Activated CD8-positive, alpha-beta memory T cell treated with anti-CD3 and anti-CD28 coated beads, Interleukin-2, amount 50 U/mL, for 1 hour (primary cell): ENCODE results near the gene PTF1A.

ENCODE experiments used
- DNase-seq: peaks from one replicate; pipeline ENCODE4 v3.0.0-alpha.2; 2020; ENCODE audit errors: extremely low read depth

Gene PTF1A

GRCh38 chr10:23191764-23192711 lies at the start of gene PTF1A:
Gene PTF1A, plus strand, starts transcription at chr10:23192312. Its CDS starts 219 bp downstream, at chr10:23192531.
- DNase-seq = no peak

- no peak for DNase-seq
Observed at GRCh38 chr10:23146258-23146657, 45.9 kb upstream of the PTF1A start.

DNA sequence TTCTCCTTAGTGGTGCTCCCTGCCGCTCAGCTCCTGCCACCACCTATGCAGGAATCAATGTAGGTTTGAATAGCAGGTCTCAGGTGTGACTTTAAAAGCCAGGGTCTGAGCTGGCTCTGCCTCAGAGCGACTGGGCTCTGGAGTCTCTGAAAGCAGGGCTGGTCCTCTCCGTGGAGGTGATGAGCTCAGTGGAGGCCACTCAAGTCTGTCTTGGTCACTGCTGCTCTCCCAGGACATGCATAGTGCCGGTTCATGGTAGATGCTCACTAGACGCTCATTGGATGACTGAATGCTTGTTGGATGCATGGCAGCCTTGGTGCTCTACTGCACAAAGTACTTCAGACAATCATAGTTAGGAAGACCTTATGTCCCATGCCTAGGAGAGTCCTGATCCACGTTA lies 45.1 kb upstream of the PTF1A start:
- DNase-seq = no peak

DNA sequence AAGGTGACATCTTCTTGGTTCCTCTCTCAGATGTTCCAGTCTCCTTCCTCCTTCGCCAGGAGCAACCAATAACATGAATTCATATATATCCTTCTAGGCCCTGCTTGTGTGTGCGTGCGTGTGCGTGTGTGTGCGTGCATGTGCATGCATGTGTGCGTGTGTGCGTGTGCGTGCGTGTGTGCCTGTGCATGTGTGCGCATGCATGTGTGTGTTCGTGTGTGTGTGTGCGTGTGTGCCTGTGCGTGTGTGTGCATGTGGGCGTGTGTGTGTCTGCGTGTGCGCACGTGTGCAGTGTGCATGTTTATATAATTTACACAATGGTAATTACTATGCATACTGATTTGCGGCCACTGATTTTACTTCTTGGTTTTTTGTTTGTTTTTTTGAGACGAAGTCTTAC lies 43.9 kb upstream of the PTF1A start:
- no peak for DNase-seq

DNA sequence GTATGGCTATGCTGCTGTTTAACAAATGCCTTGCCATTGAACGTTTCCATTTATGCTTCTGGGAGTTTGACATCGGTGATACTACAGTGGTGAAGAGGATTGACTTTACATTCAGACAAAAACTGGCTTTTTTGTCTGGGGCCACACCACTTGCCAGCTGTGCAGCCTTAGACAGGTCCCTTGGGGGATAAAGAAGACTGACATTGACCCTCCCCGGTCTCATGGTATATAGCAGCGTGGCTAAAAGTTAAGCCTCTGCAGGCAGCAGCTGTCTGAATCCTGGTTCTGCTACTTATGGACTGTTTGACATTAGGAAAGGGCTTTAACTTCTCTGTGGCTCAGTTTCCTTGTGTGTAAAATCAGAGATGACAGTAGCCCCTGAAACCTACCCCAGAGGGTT lies 42.0 kb upstream of the PTF1A start:
- DNase-seq = no peak

DNA sequence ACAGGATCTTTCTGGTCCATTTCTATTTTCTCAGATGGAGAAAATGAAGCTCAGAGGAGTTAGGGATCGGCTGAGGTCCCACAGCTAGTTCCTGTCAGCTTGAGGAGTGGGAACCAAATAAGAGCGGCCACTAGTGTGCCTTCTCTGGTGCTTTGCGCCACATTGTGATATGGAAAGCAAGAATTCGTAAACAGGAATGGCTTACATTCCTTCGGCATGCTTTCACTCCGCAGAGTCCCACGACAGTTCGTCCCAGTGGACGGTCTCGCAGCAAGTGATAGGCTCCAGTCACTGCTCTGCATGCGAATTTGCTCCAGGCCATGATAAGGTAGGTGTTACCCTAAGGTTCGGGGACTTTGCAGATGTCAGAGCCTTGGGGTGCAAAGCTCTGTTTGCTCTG lies 41.5 kb upstream of the PTF1A start:
- no peak for DNase-seq

DNA sequence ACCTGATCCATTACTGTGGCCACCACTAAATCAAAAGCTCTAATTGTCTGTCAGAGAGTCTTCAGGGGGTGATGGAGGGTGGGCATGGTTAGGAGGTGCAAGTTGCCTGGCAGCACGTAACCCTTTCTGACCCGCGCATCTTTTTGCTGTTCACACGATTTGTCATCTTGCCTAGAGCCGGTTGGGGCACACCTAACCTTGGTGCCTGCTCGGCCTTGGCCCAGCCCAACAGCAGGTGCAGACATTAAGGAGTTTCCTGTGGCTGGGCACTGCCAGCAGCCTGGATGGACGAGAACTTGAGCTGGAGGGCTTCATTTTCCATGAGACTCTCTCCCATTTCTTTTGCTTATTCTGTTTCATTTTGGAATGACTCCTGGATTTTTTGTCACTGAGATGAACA lies 41.0 kb upstream of the PTF1A start:
- no peak for DNase-seq

DNA sequence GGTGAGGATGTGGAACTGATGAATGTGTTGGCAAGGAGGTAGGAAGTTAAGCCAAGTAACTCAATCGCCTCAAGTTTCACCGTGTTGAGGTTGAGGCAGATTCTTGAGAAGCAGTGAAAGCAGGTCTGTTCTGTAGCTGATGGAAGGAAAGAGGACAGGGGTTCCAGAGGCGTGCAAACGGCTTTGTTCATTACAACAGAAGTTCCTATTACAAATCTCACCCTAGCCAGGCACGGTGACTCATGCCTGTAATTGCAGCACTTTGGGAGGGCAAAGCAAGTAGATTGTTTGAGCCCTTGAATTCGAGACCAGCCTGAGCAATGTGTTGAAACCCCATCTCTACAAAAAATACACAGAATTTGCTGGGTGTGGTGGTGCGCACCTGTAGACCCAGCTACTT lies 36.9 kb upstream of the PTF1A start:
- DNase-seq = no peak

DNA sequence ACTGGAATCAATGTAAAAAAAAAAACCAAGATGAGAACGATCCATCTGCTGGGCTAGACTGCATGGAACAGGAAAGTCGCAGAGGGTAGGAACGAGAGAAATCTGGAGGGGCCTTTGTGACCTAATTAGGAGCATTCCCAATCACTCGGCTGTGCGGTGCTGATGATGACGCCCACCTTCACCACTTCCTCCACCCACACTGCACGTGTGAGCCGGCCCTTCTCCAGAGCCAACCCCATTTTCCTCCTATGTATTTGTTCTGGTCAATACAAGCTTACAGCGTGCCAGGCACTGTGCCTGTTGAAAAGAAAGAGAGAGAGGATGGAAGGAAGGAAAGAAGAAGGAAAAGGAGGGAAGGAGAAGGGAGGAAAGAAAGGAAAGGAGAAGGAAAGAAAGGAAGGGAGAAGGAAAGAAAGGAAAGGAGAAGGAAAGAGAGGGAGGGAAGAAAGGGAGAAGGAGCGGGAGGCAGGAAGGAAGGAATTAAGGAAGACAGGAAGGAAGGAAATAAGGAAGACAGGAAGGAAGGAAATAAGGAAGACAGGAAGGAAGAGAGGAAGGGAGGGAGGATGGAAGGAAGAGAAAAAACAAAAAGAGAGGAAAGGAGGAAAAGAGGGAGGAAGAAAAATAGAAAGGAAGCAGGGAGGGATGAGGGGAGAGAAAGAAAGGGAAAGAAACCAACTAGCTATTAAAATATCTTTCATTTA lies 35.5 kb upstream of the PTF1A start:
- DNase-seq = no peak

DNA sequence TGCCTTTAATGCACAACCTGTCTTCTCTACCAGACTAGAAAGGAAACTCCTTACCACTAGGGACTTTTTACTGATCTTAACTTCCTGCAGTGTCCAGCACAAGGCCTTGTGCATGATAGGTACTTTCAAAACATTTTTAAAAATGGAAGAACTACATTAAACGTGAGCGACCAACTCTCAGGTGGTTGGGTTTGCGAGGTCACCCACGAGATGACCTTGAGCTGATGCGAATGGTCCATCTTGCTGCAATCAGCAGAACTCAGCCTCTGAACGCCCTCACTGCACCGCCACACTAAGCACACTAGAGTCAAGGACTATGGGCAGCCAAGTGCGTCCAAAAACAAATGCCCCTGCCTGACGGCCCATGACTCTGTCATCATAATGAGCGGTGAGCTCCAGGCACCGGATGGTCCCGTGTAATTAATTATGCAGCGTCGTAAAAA lies 34.9 kb upstream of the PTF1A start:
- no peak for DNase-seq

DNA sequence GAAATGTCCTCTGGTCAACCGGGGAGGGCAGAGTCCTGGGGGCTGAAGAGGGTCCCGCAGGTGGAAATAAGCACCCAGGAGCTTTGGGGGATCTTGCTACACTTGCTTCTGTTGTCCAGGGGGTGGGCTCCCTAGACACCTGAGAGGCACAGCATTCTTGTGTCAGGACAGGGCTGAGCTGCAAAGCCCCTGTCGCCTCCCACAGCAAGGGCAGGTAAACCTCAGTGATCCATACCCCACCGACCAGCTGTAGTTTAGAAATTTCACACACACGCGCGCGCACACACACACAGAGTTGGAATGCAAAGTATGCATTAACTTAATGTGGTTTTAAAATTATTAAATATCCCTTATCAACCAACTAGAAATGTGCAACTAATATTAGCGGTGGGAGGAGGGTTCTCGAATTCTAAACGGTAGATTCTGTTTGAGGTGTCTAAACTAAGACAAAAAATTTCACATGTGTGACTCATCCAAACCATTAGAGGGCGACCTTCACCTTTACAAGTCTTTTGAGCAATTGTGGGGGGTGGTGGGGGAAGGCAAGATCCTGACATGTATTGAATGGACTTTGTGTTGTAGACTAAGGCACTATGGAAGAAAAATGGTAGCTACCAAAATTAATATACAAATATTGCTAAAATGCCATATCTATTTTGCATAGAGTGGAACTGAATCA lies 34.3 kb upstream of the PTF1A start:
- no peak for DNase-seq

DNA sequence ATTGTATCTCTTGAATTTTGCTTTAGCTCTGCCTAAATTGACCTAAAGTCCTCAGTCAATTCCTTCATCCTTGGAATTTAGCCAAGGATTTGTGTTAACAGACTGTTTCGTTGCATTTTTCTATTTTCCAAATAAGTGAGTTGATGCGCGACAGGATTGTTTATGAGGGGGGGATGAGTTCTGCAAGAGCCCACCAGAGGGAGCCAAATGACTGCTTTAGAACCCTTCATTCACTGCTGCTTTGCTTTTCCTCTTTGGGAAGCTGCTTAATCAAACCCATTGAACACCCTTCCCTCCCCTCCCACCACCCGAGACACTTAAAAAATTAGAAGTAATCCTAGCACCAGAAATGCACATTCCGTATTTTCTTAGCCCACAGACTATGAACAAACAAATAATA lies 33.7 kb upstream of the PTF1A start:
- no peak for DNase-seq

- DNase-seq = no peak
Observed at GRCh38 chr10:23171232-23171876, 20.8 kb upstream of the PTF1A start.

DNA sequence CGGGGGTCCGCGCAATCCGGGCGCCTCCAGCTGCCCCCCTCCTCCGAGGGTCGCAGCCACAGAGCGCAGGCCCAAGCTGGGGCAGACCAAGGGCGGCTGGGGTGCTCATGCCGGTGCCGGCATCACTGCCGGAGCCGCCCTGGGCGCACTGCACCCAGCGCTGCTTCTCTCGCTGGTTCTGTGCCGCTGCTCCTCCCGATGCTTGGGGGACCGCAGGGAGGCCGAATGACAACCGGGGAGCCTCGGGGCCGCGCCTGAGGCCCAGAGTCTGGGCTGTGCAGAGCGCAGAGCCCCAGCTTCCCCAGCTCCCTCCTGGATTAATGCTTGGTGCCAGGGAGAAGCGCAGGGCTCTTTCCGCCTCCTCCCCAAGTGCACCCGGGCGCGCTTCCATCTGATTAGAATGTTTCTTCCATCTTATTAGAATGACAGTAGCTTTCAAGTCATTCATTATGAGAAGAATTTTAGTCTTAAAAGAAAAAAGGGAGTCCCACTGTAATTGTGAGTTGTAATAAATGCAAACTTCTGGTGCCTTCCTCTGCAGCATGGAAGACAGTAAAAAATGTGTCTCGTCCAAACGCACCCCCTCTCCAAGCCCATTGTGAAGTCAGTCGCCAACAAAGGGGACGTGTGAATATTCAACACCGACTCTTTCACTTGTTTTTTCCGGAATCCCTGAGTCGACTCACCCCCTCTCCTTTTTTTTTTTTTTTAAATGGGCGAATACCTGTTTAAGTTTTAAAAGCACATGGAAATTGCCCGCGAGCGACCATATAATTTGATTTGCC lies 19.5 kb upstream of the PTF1A start:
- DNase-seq = no peak

- no peak for DNase-seq
Observed at GRCh38 chr10:23173214-23174073, 18.7 kb upstream of the PTF1A start.

- DNase-seq = no peak
Observed at GRCh38 chr10:23174074-23174976, 17.8 kb upstream of the PTF1A start.

DNA sequence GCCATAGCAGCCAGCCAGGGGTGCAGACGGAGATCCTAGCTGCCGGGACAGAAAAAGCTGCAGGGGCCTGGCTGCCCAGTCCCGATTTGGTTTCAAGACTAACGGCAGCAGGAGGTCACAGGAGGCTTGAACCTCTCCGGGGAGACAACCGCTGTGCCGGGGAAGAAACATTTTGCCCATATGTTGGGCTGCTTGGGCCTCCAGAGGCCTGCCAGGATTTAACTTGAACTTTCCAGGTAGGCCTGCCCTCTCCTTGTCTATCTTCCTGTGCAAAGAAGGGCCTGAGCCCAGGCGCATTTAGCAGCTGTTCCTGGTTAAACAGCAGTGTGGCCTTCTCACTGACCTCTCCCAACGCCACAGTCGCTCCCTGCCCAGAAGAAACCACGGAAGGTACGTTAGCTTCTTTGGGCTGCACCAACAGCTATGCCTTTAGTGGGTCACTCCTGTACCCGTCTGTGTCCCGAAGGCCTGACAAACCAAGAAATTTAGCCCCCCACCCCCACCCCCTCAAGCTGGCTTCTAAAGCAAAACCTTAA lies 17.1 kb upstream of the PTF1A start:
- DNase-seq = no peak

GRCh38 chr10:23186178-23186577 lies 5.9 kb upstream of the PTF1A start:
- DNase-seq = no peak

DNA sequence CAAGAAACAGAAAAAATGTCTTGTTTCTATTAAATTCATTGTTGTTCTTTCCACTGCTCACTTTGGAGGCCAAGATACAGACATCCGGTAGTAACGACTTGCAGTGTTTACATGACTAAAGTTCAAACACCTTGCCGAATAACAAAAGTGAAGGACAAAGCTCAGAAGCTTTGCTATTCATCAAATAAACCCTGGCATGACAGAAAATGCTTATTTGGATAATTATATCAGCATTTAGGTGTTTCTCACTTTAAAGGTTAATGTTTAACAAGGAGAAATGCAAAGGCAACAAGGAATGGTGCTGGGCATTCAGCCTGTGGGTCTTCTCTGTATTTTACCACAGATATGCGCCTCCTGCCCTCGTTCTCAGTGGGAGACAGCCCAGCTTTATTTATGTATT lies 5.4 kb upstream of the PTF1A start:
- no peak for DNase-seq
